H9 (cell line): ENCODE data around the gene MEIS2. TPM values are rescaled to one million over a fixed set of nuclear protein-coding genes. Genes with fewer than 3 reads are reported as not detected.

Experiments
- DNase-seq: peaks from one replicate; pipeline ENCODE4 v3.0.0-alpha.2; 2017
- H2AFZ ChIP-seq: one replicate; pipeline ENCODE4 v1.6.1; 2013; ENCODE audit warnings: mild to moderate bottlenecking, low read length, control low read depth, moderate library complexity
- H2AK5ac ChIP-seq: 2 replicates; pipeline ENCODE4 v1.6.1; 2013; ENCODE audit warnings: low read length, control low read depth, mixed read lengths; ENCODE audit not compliant: insufficient read length
- H2BK120ac ChIP-seq: one replicate; pipeline ENCODE4 v1.6.1; 2013; ENCODE audit warnings: low read depth, mild to moderate bottlenecking, low read length, control low read depth, inconsistent platforms; ENCODE audit not compliant: poor library complexity, severe bottlenecking
- H2BK12ac ChIP-seq: 2 replicates; pipeline ENCODE4 v1.6.1; 2013; ENCODE audit warnings: low read length, control low read depth, mixed read lengths, low read depth; ENCODE audit not compliant: insufficient read length
- H2BK15ac ChIP-seq: 2 replicates; pipeline ENCODE4 v1.6.1; 2013; ENCODE audit warnings: low read depth, low read length, control low read depth
- H2BK20ac ChIP-seq: one replicate; pipeline ENCODE4 v1.6.1; 2013; ENCODE audit warnings: low read depth, mild to moderate bottlenecking, low read length, control low read depth, inconsistent platforms; ENCODE audit not compliant: poor library complexity, severe bottlenecking
- H2BK5ac ChIP-seq: 2 replicates; pipeline ENCODE4 v1.6.1; 2013; ENCODE audit warnings: low read length, control low read depth, mixed read lengths; ENCODE audit not compliant: insufficient read length
- H3K14ac ChIP-seq: 2 replicates; pipeline ENCODE4 v1.6.1; 2013; ENCODE audit warnings: low read length, control low read depth; ENCODE audit not compliant: insufficient read depth
- H3K18ac ChIP-seq: 2 replicates; pipeline ENCODE4 v1.6.1; 2013; ENCODE audit warnings: low read depth, mild to moderate bottlenecking, mixed read lengths, low read length, control low read depth; ENCODE audit not compliant: insufficient read length
- H3K23ac ChIP-seq: 2 replicates; pipeline ENCODE4 v1.6.1; 2013; ENCODE audit warnings: low read length, control low read depth, mixed read lengths, low read depth; ENCODE audit not compliant: insufficient read length
- H3K23me2 ChIP-seq: 2 replicates; pipeline ENCODE4 v1.6.1; 2013; ENCODE audit warnings: low read depth, mild to moderate bottlenecking, mixed read lengths, low read length, control low read depth; ENCODE audit not compliant: insufficient read length, poor library complexity, severe bottlenecking
- H3K27ac ChIP-seq: 2 replicates; pipeline ENCODE4 v1.5.1; 2013; ENCODE audit warnings: low read length, control low read depth, mixed read lengths, low read depth; ENCODE audit not compliant: insufficient read length
- H3K27me3 ChIP-seq: 2 replicates; pipeline ENCODE4 v1.6.1; 2013; ENCODE audit warnings: low read length, control low read depth, inconsistent platforms; ENCODE audit not compliant: insufficient read depth
- H3K4ac ChIP-seq: 2 replicates; pipeline ENCODE4 v1.6.1; 2013; ENCODE audit warnings: low read depth, mild to moderate bottlenecking, control low read depth, inconsistent platforms, low read length, moderate library complexity
- H3K4me1 ChIP-seq: 2 replicates; pipeline ENCODE4 v1.6.1; 2013; ENCODE audit warnings: low read length, control low read depth, inconsistent platforms; ENCODE audit not compliant: insufficient read depth
- H3K4me2 ChIP-seq: 2 replicates; pipeline ENCODE4 v1.6.1; 2013; ENCODE audit warnings: low read length, control low read depth, mixed read lengths; ENCODE audit not compliant: insufficient read length, insufficient read depth
- H3K56ac ChIP-seq: 2 replicates; pipeline ENCODE4 v1.6.1; 2013; ENCODE audit warnings: low read depth, mild to moderate bottlenecking, mixed read lengths, low read length, control low read depth; ENCODE audit not compliant: insufficient read length
- H3K79me1 ChIP-seq: 2 replicates; pipeline ENCODE4 v1.6.1; 2013; ENCODE audit warnings: low read depth, mild to moderate bottlenecking, moderate library complexity, low read length, control low read depth, inconsistent platforms; ENCODE audit not compliant: insufficient read depth, poor library complexity, severe bottlenecking
- H3K79me2 ChIP-seq: 2 replicates; pipeline ENCODE4 v1.6.1; 2013; ENCODE audit warnings: low read length, control low read depth, inconsistent platforms; ENCODE audit not compliant: insufficient read depth
- H3K9ac ChIP-seq: 2 replicates; pipeline ENCODE4 v1.6.1; 2013; ENCODE audit warnings: low read length, control low read depth, mixed read lengths; ENCODE audit not compliant: insufficient read length; ENCODE audit errors: extremely low read depth
- H3K9me3 ChIP-seq: one replicate; pipeline ENCODE4 v1.6.1; 2013; ENCODE audit warnings: low read depth, low read length, inconsistent platforms; ENCODE audit not compliant: control insufficient read depth
- H3T11ph ChIP-seq: one replicate; pipeline ENCODE4 v1.6.1; 2013; ENCODE audit warnings: mild to moderate bottlenecking, low read length, control low read depth, inconsistent platforms
- H4K20me1 ChIP-seq: one replicate; pipeline ENCODE4 v1.6.1; 2013; ENCODE audit not compliant: control insufficient read depth, insufficient read length, insufficient read depth
- H4K5ac ChIP-seq: 2 replicates; pipeline ENCODE4 v1.6.1; 2013; ENCODE audit warnings: low read depth, mild to moderate bottlenecking, mixed read lengths, low read length, control low read depth; ENCODE audit not compliant: insufficient read length
- H4K8ac ChIP-seq: replicated peaks from 2 replicates; pipeline ENCODE4 v1.6.1; 2013; ENCODE audit warnings: low read length, control low read depth, mixed read lengths, low read depth; ENCODE audit not compliant: insufficient read length
- H4K91ac ChIP-seq: 2 replicates; pipeline ENCODE4 v1.6.1; 2013; ENCODE audit warnings: low read depth, mild to moderate bottlenecking, moderate library complexity, mixed read lengths, low read length, control low read depth; ENCODE audit not compliant: insufficient read length
- H3K27ac Mint-ChIP-seq, 3 experiments: 2 replicates in 2 of 3; 3 replicates in 1 of 3; pipeline ENCODE4 v1.8.0; 2020 to 2021; ENCODE audit warnings: mixed read lengths in 3 of 3, mild to moderate bottlenecking in 1 of 3, moderate library complexity in 1 of 3
- H3K27me3 Mint-ChIP-seq: 2 replicates; pipeline ENCODE4 v1.8.0; 2021; ENCODE audit warnings: low read depth, mild to moderate bottlenecking, moderate library complexity, mixed read lengths
- H3K36me3 Mint-ChIP-seq, 3 experiments: 2 replicates in 2 of 3; 3 replicates in 1 of 3; pipeline ENCODE4 v1.8.0; 2020 to 2021; ENCODE audit warnings: low read depth in 3 of 3, mixed read lengths in 3 of 3; ENCODE audit not compliant: insufficient read depth in 1 of 3
- H3K4me1 Mint-ChIP-seq, 2 experiments: 2 replicates each; pipeline ENCODE4 v1.8.0; 2020; ENCODE audit warnings: mixed read lengths in 2 of 2
- H3K4me3 Mint-ChIP-seq, 2 experiments: 2 replicates in 1 of 2; 3 replicates in 1 of 2; pipeline ENCODE4 v1.8.0; 2020 to 2021; ENCODE audit warnings: mild to moderate bottlenecking in 2 of 2, mixed read lengths in 2 of 2, moderate library complexity in 1 of 2
- H3K9me3 Mint-ChIP-seq, 2 experiments: 2 replicates in 1 of 2; 3 replicates in 1 of 2; pipeline ENCODE4 v1.8.0; 2020; ENCODE audit warnings: mild to moderate bottlenecking in 2 of 2, mixed read lengths in 2 of 2, moderate library complexity in 1 of 2
- CTCF ChIP-seq: fragments of 200-600 bp; sonication (generic); conservative IDR thresholded peaks from 3 replicates; pipeline ENCODE4 v1.8.0; 2021; ENCODE audit warnings: antibody characterized with exemption, mild to moderate bottlenecking
- WGBS: extraction: QIAGEN DNeasy Blood & Tissue Kit; methylation state at CpG from one replicate; pipeline ENCODE4 v1.1.7; 2013; ENCODE audit warnings: missing lambda C conversion rate, low lambda C conversion rate, mixed read lengths; ENCODE audit not compliant: insufficient read length; ENCODE audit errors: extremely low coverage; 5-methylcytosine and 5-hydroxymethylcytosine counted together
- total RNA-seq: library from RNA; stranded (reverse); gene quantifications from 2 replicates; pipeline ENCODE4 v1.2.1, GENCODE V29; 2021

The MEIS2 gene
- total RNA-seq, 1 experiment from 2014 or later = 0.35 TPM

GRCh38 chr15:37041836-37042235 is 58.5 kb downstream of the MEIS2 start:
- no peaks in the 10 kb centered on the region for H3K36me3 Mint-ChIP-seq
- no peak for TF ChIP-seq CTCF
- H3K9me3 Mint-ChIP-seq = peaks cover 0 to 3% of the 10 kb centered on the region in 2 experiments; a peak in 1 of 5 replicates
- H4K8ac ChIP-seq = no peak overlapping the region
- no peak overlapping the region for H3K4me3 Mint-ChIP-seq
- no peaks in the 10 kb centered on the region; the same call in 1 of the 2 replicates for H3K27me3 Mint-ChIP-seq
- no CpG with 5 or more reads among the region's 4 CpGs for WGBS
- no peak overlapping the region for H4K91ac ChIP-seq
- no peak overlapping the region for H3K27ac ChIP-seq
- no peak overlapping the region for H3K56ac ChIP-seq
- no peaks in the 10 kb centered on the region for H3K27me3 ChIP-seq
- no peak overlapping the region for H3K18ac ChIP-seq
- no peak for DNase-seq
- no peaks in the 10 kb centered on the region for H3K79me2 ChIP-seq
- H2BK12ac ChIP-seq = no peak overlapping the region
- H2BK15ac ChIP-seq = no peak overlapping the region
- no peak overlapping the region for H3K27ac Mint-ChIP-seq
- no peaks in the 10 kb centered on the region for H4K20me1 ChIP-seq
- peaks cover 33 to 50% of the 10 kb centered on the region in 2 experiments for H3K4me1 Mint-ChIP-seq
- H2BK120ac ChIP-seq = no peak overlapping the region
- no peak overlapping the region for H2AFZ ChIP-seq
- H3K4me1 ChIP-seq = peaks cover 8% of the 10 kb centered on the region; the same call in 1 of the 2 replicates
- H4K5ac ChIP-seq = no peak overlapping the region
- no peaks in the 10 kb centered on the region for H3K79me1 ChIP-seq
- no peak overlapping the region for H3K23ac ChIP-seq
- no peak overlapping the region for H3K4me2 ChIP-seq
- H3K9me3 ChIP-seq = no peaks in the 10 kb centered on the region
- no peak overlapping the region for H2AK5ac ChIP-seq
- H3K14ac ChIP-seq = no peak overlapping the region
- H3K4ac ChIP-seq = no peak overlapping the region
- no peak overlapping the region for H2BK20ac ChIP-seq
- no peak overlapping the region for H3K9ac ChIP-seq
- no peak overlapping the region for H3T11ph ChIP-seq
- H3K23me2 ChIP-seq = no peaks in the 10 kb centered on the region
- no peak overlapping the region for H2BK5ac ChIP-seq
